Muscle of arm (tissue), 14 donors: Measurements from ENCODE around the gene CUL4A. TPM values are rescaled to one million over a fixed set of nuclear protein-coding genes. Genes with fewer than 3 reads are reported as not detected.
A peak's percentile ranks its signal among the peaks of the same experiment; 100 is the strongest.
"Not testable (repeated sequence)": the region's sequence is repeated elsewhere in the genome, so short reads cannot be mapped to it uniquely, and the experiment has no call there.

Experiments
- DNase-seq: peaks from one replicate; pipeline ENCODE4 v3.0.0-alpha.2; 2013
- long read RNA-seq, 11 donors: transcript quantifications; one replicate each; lab custom pipeline, GENCODE V29; 2026
- polyA plus RNA-seq, 12 donors: library from polyadenylated mRNA; unstranded; fragments of 120-200 nt; gene quantifications; one replicate each; pipeline ENCODE4 v1.2.1, GENCODE V29; 2013; ENCODE audit not compliant: insufficient read length in 12 of 12

CUL4A gene
- 10 to 100 TPM in 11 of 12 donors, not detected in 1; 44.0 to 82.7 (median 75.1) TPM for polyA plus RNA-seq
- long read RNA-seq, donor 1, partial matches to known transcripts, result 0 of 2 reads
- long read RNA-seq, donor 1, other reads (novel, unspliced or antisense), result 0 of 2 reads
- long read RNA-seq, donor 2, transcript CUL4A-202 (20 exons, 2,364 nt), result major isoform, 12 of 12 reads
- long read RNA-seq, donor 2, partial matches to known transcripts, result 0 of 12 reads
- long read RNA-seq, donor 2, other reads (novel, unspliced or antisense), result 0 of 12 reads
- long read RNA-seq, donor 3, partial matches to known transcripts, result 0 of 4 reads
- long read RNA-seq, donor 3, other reads (novel, unspliced or antisense), result 0 of 4 reads
- long read RNA-seq, donor 4, partial matches to known transcripts, result 0 of 3 reads
- long read RNA-seq, donor 4, other reads (novel, unspliced or antisense), result 0 of 3 reads
- long read RNA-seq, donor 5, transcript CUL4A-202 (20 exons, 2,364 nt), result major isoform, 14 of 15 reads
- long read RNA-seq, donor 5, partial matches to known transcripts, result 0 of 15 reads
- long read RNA-seq, donor 5, other reads (novel, unspliced or antisense), result 0 of 15 reads
- long read RNA-seq, donor 6, partial matches to known transcripts, result 0 of 5 reads
- long read RNA-seq, donor 6, other reads (novel, unspliced or antisense), result 0 of 5 reads
- long read RNA-seq, donor 7, transcript CUL4A-202 (20 exons, 2,364 nt), result major isoform, 5 of 5 reads
- long read RNA-seq, donor 7, partial matches to known transcripts, result 0 of 5 reads
- long read RNA-seq, donor 7, other reads (novel, unspliced or antisense), result 0 of 5 reads
- long read RNA-seq, donor 8, transcript CUL4A-202 (20 exons, 2,364 nt), result major isoform, 10 of 10 reads
- long read RNA-seq, donor 8, partial matches to known transcripts, result 0 of 10 reads
- long read RNA-seq, donor 8, other reads (novel, unspliced or antisense), result 0 of 10 reads
- long read RNA-seq, donor 9, partial matches to known transcripts, result 0 of 3 reads
- long read RNA-seq, donor 9, other reads (novel, unspliced or antisense), result 0 of 3 reads
- long read RNA-seq, donor 10, transcript CUL4A-202 (20 exons, 2,364 nt), result major isoform, 6 of 15 reads
- long read RNA-seq, donor 10, partial matches to known transcripts, result 9 of 15 reads
- long read RNA-seq, donor 10, other reads (novel, unspliced or antisense), result 0 of 15 reads
- long read RNA-seq, donor 11, transcript CUL4A-202 (20 exons, 2,364 nt), result major isoform, 5 of 7 reads
- long read RNA-seq, donor 11, partial matches to known transcripts, result 0 of 7 reads
- long read RNA-seq, donor 11, other reads (novel, unspliced or antisense), result 0 of 7 reads

GRCh38 chr13:113209336-113209758 lies at the start of gene CUL4A:
CUL4A (plus strand) TSS chr13:113209613; CDS start chr13:113209628, 15 bp downstream.
- DNase-seq, result peak; percentile 62

GRCh38 chr13:113159701-113160100 lies 49.7 kb upstream of the CUL4A start:
- no peak for DNase-seq

DNA sequence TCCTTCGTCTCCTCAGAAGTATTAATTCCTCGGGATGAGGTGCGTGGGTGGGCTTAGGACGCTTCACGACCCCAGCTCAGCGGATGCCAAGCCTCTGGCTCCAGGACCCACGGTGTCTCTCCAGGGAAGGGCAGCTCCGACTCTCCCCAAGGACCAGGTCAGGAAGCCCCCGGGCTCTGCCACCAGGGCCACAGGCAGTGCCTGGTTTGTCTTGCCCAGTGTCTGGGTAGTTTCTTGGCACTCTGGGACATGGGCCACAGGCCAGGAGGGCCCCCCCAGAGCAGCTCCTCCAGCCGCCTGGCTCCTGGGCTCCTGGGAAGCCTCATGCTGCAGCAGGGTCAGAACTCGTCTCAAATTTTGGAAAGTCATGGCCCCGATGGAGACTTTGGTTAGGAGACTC lies 48.4 kb upstream of the CUL4A start:
- DNase-seq, result no peak

GRCh38 chr13:113161433-113161832 lies 48.0 kb upstream of the CUL4A start:
- DNase-seq, result no peak

DNA sequence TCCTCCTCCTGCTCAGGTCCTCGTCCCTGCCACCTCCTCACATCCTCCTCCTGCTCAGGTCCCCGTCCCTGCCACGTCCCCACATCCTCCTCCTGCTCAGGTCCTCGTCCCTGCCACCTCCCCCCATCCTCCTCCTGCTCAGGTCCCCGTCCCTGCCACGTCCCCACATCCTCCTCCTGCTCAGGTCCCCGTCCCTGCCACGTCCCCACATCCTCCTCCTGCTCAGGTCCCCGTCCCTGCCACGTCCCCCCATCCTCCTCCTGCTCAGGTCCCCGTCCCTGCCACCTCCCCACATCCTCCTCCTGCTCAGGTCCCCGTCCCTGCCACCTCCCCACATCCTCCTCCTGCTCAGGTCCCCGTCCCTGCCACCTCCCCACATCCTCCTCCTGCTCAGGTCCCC lies 47.4 kb upstream of the CUL4A start:
- DNase-seq, result not testable (repeated sequence)

DNA sequence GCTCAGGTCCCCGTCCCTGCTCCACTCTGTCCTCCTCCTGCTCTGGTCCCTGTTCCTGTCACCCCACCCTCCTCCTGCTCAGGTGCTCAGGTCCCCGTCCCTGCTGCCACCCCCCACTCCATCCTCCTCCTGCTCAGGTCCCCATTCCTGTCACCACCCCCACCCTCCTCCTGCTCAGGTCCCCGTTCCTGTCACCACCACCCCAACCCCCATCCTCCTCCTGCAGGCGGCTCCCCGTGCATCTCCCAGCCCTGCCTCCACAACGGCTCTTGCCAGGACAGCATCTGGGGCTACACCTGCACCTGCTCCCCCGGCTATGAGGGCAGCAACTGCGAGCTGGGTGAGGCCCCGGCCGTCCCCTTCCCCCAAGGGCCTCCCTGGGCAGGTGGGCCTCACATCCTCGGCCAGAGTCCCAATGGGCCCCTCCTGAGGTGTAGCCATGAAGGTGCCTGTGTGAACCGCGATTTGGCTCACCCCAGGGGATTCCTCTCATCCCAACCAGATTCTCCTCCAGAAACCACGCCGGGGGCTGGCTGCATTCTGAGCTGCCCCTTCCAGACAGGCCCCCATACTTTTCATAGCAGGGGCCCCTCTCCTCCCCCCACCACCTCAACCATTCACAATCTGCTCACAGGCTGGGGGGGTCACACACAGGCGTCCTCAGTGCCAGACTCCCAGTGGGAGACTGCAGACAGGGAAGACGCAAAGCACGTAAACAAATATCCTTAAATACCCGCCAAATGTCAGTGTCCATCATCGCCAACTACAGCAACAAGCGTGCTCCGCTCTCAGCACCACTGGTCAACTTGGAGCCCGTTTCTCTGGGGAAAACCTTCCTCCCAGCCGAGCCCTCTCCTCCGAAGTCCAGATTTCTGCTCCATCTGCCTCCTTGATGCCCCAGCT lies 46.4 kb upstream of the CUL4A start:
- DNase-seq, result no peak

DNA sequence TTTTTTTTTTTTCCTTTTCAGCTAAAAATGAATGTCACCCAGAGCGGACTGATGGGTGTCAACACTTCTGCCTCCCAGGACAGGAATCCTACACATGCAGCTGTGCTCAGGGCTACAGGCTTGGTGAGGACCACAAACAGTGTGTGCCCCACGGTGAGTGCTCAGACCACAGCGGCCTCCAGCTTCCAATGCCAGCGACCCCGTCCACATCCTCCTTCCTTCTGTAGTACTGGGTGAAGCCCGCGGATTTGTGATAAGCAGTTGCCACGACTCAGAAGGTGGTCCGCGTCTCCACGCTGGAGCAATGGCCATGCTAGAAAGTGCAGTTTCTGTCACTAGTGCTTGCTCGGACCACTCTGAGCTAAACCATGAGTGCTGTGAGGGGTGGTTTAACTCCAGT lies 44.9 kb upstream of the CUL4A start:
- no peak for DNase-seq

- DNase-seq, result no peak
These were observed 43.1 kb upstream of the CUL4A start for GRCh38 chr13:113166266-113166665.

GRCh38 chr13:113166681-113167080 lies 42.7 kb upstream of the CUL4A start:
- DNase-seq, result no peak

- DNase-seq, result no peak
These were observed 42.3 kb upstream of the CUL4A start for GRCh38 chr13:113167155-113167554.

DNA sequence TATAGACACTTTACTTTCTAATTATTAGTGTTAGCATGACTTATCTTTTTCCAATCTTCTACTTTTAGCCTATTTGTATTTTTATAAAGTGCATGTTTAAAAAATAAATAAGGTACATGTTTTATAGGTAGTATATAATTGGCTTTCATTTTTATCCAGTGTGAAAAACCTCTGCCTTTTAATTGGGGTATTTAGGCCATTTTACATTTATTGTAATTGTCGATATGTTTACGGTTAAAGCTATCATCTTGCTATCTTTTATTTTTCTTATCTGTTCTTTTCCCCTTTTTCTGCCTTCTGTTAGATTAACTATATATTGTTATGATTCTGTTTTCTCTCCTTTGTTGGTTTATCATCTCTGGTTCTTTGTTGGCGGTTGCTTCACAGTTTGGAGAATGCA lies 41.8 kb upstream of the CUL4A start:
- no peak for DNase-seq

DNA sequence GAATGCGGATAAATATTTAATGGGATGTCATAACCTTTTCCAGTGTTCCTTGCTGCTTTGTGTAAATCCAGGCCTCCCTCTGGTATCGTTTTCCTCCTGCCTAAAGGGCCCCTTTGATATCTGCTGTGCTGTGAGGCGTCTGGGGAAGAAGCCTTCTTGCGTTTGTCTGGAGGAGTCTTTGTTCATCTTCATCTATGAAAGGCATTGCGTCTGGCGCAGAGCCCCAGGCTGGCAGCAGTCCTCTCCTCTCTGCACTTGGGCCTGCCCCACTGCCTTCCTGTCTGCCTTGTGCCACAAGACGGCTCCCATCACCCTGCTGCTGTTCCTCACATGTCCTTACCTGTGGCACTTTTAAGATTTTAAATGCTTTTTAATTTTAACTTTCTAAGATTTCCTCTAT lies 41.2 kb upstream of the CUL4A start:
- DNase-seq, result no peak

DNA sequence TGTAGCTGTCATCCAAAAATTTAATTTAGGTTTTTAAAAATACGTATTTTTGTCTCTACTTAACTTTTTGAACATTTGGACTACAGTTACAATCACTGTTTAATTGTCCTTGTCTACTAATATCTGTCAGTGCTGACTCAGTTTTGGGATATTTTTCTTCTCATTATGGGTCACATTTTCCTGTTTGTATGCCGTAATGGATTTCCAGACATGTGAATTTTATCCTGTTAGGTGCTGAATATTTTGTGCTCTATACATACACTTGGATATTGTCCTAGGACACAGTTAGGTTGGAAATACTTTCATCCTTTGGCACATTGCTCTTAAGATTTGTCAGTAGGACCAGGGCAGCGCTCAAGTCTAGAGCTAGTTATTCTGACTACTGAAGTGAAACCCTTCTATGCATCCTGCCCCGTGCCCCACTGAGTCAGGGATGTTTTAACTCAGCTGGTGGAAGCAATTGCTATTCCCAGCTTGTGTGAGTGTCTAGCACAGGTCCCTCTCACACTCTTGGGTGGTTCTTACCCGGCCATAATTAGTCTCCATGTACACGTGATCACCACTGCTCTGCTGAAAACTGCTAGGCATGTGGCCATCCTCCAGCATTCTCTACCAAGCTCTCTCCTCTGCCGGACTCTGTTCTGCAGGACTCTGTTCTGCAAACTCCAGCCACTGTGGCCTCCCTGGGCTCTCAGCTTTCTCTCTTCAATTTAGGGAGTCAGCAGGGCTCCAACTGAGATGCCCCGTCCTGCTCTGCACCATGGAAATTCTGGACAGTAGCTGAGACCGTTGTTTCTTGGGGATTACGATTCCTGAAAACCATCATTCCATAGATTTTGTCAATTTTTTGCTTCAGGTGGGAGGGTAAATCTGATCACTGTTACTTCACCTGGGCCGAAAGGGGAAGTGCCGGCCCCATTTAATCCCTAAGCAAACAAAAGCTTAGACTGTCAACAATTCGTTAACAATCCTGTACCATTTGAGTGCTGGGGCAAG lies 39.8 kb upstream of the CUL4A start:
- DNase-seq, result no peak

DNA sequence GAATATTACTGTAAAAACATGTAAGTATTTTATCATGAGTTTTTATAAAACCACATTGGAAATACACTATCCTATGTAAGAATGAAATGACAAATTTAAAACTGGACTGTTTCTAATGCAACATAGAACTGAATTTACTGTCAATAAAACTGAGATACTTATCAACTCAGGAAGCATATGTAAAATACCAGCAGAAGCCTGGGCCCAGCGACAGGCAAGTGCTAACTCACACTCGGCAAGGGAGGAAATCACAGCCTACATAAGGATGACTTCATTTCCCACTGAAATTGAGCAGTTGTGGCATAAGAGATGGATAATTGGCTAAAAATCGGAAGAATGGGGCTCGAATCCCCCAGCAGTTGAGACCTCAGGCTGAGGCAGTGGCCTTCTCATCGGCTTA lies 38.9 kb upstream of the CUL4A start:
- DNase-seq, result no peak

- no peak for DNase-seq
These were observed 37.9 kb upstream of the CUL4A start for GRCh38 chr13:113171250-113172125.

- no peak for DNase-seq
These were observed 36.9 kb upstream of the CUL4A start for GRCh38 chr13:113172419-113172926.

GRCh38 chr13:113176280-113176679 lies 33.1 kb upstream of the CUL4A start:
- DNase-seq, result no peak

- no peak for DNase-seq
These were observed 32.6 kb upstream of the CUL4A start for GRCh38 chr13:113176822-113177221.
